SW 1271 (cell line): ENCODE data around the gene CCDC74A.
"Not testable (repeated sequence)": the region's sequence is repeated elsewhere in the genome, so short reads cannot be mapped to it uniquely, and the experiment has no call there.

Source experiments
- DNase-seq, 2 experiments: peaks; one replicate each; lab custom pipeline; 2025; lab: John Stamatoyannopoulos, UW

Gene CCDC74A

GRCh38 chr2:131566371-131566770 lies 38.7 kb downstream of the CCDC74A start:
- no peak for DNase-seq

GRCh38 chr2:131567891-131568290 lies 40.2 kb downstream of the CCDC74A start:
- DNase-seq = no peak

- DNase-seq = not testable (repeated sequence)
Measured at GRCh38 chr2:131568401-131568800, 40.7 kb downstream of the CCDC74A start.

- DNase-seq = no peak
Measured at GRCh38 chr2:131572175-131572574, 44.5 kb downstream of the CCDC74A start.

GRCh38 chr2:131577812-131578211 lies 50.1 kb downstream of the CCDC74A start:
- no peak for DNase-seq

GRCh38 chr2:131580187-131580586 lies 52.5 kb downstream of the CCDC74A start:
- no peak for DNase-seq
